Measurements from ENCODE around the gene KRTAP10-3. TPM values are rescaled to one million over a fixed set of nuclear protein-coding genes. Genes with fewer than 3 reads are reported as not detected.

KRTAP10-3 gene
- total and polyA plus RNA-seq, 9 of the 15 experiments (the other 6 are each of a cell fraction or from before 2014, with no cell fraction given), result not detected

DNA sequence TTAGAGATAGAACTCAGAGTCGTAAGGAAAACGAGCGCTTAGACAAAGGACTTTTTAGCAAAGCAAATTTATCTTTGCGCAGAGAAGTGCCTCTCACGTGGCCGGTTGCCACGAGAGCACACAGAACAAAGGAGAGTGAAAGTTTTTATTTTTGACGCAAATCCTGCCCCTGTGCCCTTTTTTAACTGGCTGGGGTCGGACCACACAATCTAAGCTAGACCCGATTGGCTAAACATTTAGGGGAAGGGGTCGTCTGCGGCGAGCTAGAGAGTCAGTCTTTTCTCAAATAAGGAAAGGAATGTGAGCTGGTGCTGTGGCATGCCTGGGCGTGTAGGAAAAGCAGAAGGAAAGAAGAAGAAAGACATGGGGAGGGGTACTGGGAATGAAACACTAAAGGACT lies 9.7 kb downstream of the KRTAP10-3 start (continued):
- TF ChIP-seq ZNF699 (CRISPR knock-in tag; IDR thresholded peaks at IDR 0.05; ENCODE audit: insufficient replicate concordance), result no peak
- TF ChIP-seq, protein P1, sequence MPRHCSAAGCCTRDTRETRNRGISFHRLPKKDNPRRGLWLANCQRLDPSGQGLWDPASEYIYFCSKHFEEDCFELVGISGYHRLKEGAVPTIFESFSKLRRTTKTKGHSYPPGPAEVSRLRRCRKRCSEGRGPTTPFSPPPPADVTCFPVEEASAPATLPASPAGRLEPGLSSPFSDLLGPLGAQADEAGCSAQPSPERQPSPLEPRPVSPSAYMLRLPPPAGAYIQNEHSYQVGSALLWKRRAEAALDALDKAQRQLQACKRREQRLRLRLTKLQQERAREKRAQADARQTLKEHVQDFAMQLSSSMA (CRISPR knock-in tag; IDR thresholded peaks at IDR 0.05), result no peak

DNA sequence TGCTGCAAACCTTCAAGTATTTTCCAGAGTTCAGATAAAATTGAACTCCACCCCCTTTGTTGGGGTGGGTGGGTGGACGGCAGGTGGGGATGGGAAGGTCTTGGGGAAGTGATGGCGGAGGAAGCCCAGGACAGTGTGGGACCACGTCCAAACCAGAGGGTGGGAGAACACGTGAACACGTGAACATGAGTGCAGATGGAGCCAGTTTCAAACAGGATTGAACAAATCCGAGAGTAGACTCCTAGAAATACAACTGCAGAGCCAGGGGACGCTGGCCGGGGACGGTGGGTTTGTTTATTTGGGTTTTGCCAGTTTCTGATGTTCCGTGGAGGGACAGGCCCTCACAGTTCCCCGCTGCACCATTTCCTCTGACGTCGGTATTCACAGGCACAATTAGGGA lies 10.2 kb downstream of the KRTAP10-3 start:
- no peak for FAIRE-seq
- TF ChIP-seq JUND (IDR thresholded peaks at IDR 0.05; ENCODE audit: borderline replicate concordance, low read depth, low read length) (no peak), JUND (tag; IDR thresholded peaks at IDR 0.05; ENCODE audit: borderline replicate concordance, low read depth, low read length) (no peak), ZNF12 (CRISPR knock-in tag; IDR thresholded peaks at IDR 0.05) (no peak), ZNF384 (IDR thresholded peaks at IDR 0.05; ENCODE audit: low read depth, low read length) (no peak), ZNF586 (CRISPR knock-in tag; conservative IDR thresholded peaks at IDR 0.05) (no peak), HMGN3 (IDR thresholded peaks at IDR 0.05; ENCODE audit: borderline replicate concordance, extremely low read depth, insufficient read length, low read depth, low read length) (no peak), POLR3G (IDR thresholded peaks at IDR 0.05; ENCODE audit: extremely low read depth, insufficient read length, insufficient replicate concordance) (no peak), ZKSCAN3 (CRISPR knock-in tag; IDR thresholded peaks at IDR 0.05) (no peak)
- TF ChIP-seq, protein P2, sequence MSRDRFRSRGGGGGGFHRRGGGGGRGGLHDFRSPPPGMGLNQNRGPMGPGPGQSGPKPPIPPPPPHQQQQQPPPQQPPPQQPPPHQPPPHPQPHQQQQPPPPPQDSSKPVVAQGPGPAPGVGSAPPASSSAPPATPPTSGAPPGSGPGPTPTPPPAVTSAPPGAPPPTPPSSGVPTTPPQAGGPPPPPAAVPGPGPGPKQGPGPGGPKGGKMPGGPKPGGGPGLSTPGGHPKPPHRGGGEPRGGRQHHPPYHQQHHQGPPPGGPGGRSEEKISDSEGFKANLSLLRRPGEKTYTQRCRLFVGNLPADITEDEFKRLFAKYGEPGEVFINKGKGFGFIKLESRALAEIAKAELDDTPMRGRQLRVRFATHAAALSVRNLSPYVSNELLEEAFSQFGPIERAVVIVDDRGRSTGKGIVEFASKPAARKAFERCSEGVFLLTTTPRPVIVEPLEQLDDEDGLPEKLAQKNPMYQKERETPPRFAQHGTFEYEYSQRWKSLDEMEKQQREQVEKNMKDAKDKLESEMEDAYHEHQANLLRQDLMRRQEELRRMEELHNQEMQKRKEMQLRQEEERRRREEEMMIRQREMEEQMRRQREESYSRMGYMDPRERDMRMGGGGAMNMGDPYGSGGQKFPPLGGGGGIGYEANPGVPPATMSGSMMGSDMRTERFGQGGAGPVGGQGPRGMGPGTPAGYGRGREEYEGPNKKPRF (IDR thresholded peaks at IDR 0.05; ENCODE audit: low read depth, low read length), result no peak
- TF ChIP-seq, protein P3, sequence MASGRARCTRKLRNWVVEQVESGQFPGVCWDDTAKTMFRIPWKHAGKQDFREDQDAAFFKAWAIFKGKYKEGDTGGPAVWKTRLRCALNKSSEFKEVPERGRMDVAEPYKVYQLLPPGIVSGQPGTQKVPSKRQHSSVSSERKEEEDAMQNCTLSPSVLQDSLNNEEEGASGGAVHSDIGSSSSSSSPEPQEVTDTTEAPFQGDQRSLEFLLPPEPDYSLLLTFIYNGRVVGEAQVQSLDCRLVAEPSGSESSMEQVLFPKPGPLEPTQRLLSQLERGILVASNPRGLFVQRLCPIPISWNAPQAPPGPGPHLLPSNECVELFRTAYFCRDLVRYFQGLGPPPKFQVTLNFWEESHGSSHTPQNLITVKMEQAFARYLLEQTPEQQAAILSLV (tag; IDR thresholded peaks at IDR 0.05), result no peak
- TF ChIP-seq, protein P4, sequence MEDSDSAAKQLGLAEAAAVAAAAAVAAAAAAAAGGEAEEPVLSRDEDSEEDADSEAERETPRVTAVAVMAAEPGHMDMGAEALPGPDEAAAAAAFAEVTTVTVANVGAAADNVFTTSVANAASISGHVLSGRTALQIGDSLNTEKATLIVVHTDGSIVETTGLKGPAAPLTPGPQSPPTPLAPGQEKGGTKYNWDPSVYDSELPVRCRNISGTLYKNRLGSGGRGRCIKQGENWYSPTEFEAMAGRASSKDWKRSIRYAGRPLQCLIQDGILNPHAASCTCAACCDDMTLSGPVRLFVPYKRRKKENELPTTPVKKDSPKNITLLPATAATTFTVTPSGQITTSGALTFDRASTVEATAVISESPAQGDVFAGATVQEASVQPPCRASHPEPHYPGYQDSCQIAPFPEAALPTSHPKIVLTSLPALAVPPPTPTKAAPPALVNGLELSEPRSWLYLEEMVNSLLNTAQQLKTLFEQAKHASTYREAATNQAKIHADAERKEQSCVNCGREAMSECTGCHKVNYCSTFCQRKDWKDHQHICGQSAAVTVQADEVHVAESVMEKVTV (CRISPR knock-in tag; IDR thresholded peaks at IDR 0.05), result no peak
- TF ChIP-seq, protein P5, sequence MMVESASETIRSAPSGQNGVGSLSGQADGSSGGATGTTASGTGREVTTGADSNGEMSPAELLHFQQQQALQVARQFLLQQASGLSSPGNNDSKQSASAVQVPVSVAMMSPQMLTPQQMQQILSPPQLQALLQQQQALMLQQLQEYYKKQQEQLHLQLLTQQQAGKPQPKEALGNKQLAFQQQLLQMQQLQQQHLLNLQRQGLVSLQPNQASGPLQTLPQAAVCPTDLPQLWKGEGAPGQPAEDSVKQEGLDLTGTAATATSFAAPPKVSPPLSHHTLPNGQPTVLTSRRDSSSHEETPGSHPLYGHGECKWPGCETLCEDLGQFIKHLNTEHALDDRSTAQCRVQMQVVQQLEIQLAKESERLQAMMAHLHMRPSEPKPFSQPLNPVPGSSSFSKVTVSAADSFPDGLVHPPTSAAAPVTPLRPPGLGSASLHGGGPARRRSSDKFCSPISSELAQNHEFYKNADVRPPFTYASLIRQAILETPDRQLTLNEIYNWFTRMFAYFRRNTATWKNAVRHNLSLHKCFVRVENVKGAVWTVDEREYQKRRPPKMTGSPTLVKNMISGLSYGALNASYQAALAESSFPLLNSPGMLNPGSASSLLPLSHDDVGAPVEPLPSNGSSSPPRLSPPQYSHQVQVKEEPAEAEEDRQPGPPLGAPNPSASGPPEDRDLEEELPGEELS (CRISPR knock-in tag; IDR thresholded peaks at IDR 0.05; ENCODE audit: borderline replicate concordance), result no peak

More for the DNA sequence above, 10.2 kb downstream of the KRTAP10-3 start:
- WGBS (ENCODE audit: insufficient coverage, low coverage, missing lambda C conversion rate), result 3% methylated on average over 13 of the region's 13 CpGs
- in situ Hi-C loops (cut with MboI), result no loop called here
- ATAC-seq (no peak), DNase-seq (ENCODE audit: extremely low read depth in 1 of 4, low spot score in 3 of 4) (no peak)
- Histone ChIP-seq H3K36me3 (ENCODE audit: control insufficient read depth, insufficient read depth, low read length) (no peaks in the 10 kb centered on the region), H3K27me3 (ENCODE audit: control insufficient read depth in 2 of 2, insufficient read depth in 2 of 2, low read length in 2 of 2) (peaks cover 14 to 37% of the 10 kb centered on the region in 2 experiments; a peak in 4 of 5 replicates), H3K27ac (ENCODE audit: extremely low read depth, low read depth, low read length) (no peak overlapping the region), H2AFZ (ENCODE audit: low read depth, low read length) (no peak overlapping the region), H3K4me3 (no peak overlapping the region), H3K4me2 (ENCODE audit: insufficient read depth, low read length) (no peak overlapping the region), H3K9me1 (ENCODE audit: control insufficient read depth, insufficient read depth, low read length) (no peaks in the 10 kb centered on the region), H4K20me1 (replicated peaks; ENCODE audit: control insufficient read depth, insufficient read depth, low read length) (no peaks in the 10 kb centered on the region), H3K9me3 (replicated peaks; ENCODE audit: control insufficient read depth, insufficient read depth, low read depth, low read length) (no peaks in the 10 kb centered on the region), H3K4me1 (replicated peaks in 1 of 2; ENCODE audit: control insufficient read depth in 2 of 2, insufficient read depth in 2 of 2, low read length in 2 of 2) (peaks cover 0 to 4% of the 10 kb centered on the region in 2 experiments; a peak in 1 of 5 replicates), H3K9ac (ENCODE audit: insufficient read depth in 1 of 2, low read depth in 2 of 2, low read length in 2 of 2) (no peak overlapping the region), H3K79me2 (ENCODE audit: control insufficient read depth, insufficient read depth, low read length) (no peaks in the 10 kb centered on the region)
- intact Hi-C loops (cut with micrococcal nuclease), result no loop called here
- ChIA-PET POLR2A (no interaction called here), CTCF (ENCODE audit: low intra/inter-chr PET ratio) (no interaction called here)
- BruUV-seq (replicated peaks), result no TSS peak
